SK-N-SH (cell line): ENCODE data around the gene MYEOV.

Experiments
- EP300 ChIP-seq, 2 experiments: IDR thresholded peaks; 2 replicates each; pipeline versions ENCODE4 v1.4.0 to v1.6.1; 2012; ENCODE audit warnings: borderline replicate concordance in 1 of 2, low read depth in 1 of 2, low read length in 1 of 2
- MAX ChIP-seq: IDR thresholded peaks from 2 replicates; pipeline ENCODE4 v1.4.0; 2012; ENCODE audit warnings: low read depth
- MXI1 ChIP-seq: IDR thresholded peaks from 2 replicates; pipeline ENCODE4 v1.6.1; 2012; ENCODE audit warnings: mild to moderate bottlenecking, low read depth, low read length, improper control_type of control experiment
- POLR2AphosphoS5 ChIP-seq: IDR thresholded peaks from 2 replicates; pipeline ENCODE4 v1.6.1; 2012; ENCODE audit warnings: low read depth, low read length
- SIN3A ChIP-seq: IDR thresholded peaks from 2 replicates; pipeline ENCODE4 v1.6.1; 2012; ENCODE audit warnings: low read depth, mild to moderate bottlenecking, low read length, moderate library complexity, borderline replicate concordance
- TCF12 ChIP-seq: IDR thresholded peaks from 2 replicates; pipeline ENCODE4 v1.4.0; 2012
- USF2 ChIP-seq: fragments of 150-350 bp; IDR thresholded peaks from 2 replicates; pipeline ENCODE4 v1.6.1; 2017; ENCODE audit warnings: antibody characterized with exemption, low read length, low read depth, borderline replicate concordance

DNA sequence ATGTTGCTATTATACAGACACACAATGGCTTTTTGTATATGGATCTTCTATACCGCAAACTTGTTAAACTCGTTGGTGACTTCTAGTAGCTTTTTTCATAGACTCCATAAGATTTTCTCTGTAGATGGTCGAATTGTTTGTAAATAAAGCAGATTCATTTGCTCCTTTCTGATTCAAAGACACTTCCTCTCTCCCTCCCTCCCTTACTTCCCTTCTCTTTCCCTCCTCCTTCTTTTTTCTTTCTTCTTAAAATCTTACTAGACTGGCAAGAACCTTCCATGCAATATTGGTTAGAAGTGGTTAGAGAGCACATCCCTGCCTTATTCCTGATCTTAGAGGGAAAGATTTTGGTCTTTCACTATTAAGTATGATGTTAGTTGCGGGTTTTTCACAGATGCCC is 36.4 kb downstream of the MYEOV start:
- TF ChIP-seq MAX (no peak), POLR2AphosphoS5 (no peak), SIN3A (no peak), USF2 (no peak), MXI1 (no peak), TCF12 (no peak), EP300 (IDR thresholded peaks at IDR 0.05; ENCODE audit: borderline replicate concordance in 1 of 2, low read depth in 1 of 2, low read length in 1 of 2) (no peak)
